ENCODE results near the gene COX8A. TPM values are rescaled to one million over a fixed set of nuclear protein-coding genes. Genes with fewer than 3 reads are reported as not detected.

The COX8A gene
- total RNA-seq, 1 donor from 2014 or later = 382 TPM

- intact Hi-C loops (cut with micrococcal nuclease) = no loop called here
These were observed 8.0 kb upstream of the COX8A start for GRCh38 chr11:63966444-63966843.

GRCh38 chr11:63969461-63969860, 5.0 kb upstream of the COX8A start:
- intact Hi-C loops (cut with micrococcal nuclease) = no loop called here

DNA sequence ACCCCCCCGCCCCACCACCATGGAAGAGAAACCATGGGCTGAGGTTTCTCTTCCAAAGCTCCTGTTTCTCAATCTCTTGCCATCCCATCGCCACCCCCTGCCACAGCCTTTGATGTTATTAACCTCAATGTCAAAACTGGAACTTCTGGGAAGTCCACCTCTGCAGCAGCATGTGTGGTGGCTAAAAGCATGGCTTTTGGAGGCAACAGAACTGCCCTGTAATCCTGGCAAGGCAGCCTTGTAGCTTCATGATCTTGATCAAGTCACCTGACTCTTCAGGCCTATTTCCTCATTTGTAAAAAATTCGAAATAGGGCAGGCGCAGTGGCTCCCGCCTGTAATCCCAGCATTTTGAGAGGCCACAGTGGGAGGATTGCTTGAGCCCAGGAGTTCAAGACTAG, 3.5 kb upstream of the COX8A start:
- intact Hi-C loops (cut with micrococcal nuclease) = no loop called here

DNA sequence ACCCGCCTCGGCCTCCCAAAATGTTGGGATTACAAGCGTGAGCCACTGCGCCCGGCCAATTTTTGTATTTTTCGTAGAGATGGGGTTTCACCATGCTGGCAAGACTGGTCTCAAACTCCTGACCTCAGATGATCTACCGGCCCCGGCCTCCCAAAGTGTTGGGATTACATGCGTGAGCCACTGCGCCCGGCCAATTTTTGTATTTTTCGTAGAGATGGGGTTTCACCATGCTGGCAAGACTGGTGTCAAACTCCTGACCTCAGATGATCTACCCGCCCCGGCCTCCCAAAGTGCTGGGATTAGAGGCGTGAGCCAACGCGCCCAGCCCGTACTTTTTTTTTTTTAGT, 535 bp upstream of the COX8A start:
- intact Hi-C loops (cut with micrococcal nuclease) = loop anchor here (1.0 kb wide), 3 partner anchors 12 to 137 kb away; partner anchors contain the start of gene OTUB1

GRCh38 chr11:63978551-63979239, 4.3 kb downstream of the COX8A start:
- intact Hi-C loops (cut with micrococcal nuclease) = no loop called here

DNA sequence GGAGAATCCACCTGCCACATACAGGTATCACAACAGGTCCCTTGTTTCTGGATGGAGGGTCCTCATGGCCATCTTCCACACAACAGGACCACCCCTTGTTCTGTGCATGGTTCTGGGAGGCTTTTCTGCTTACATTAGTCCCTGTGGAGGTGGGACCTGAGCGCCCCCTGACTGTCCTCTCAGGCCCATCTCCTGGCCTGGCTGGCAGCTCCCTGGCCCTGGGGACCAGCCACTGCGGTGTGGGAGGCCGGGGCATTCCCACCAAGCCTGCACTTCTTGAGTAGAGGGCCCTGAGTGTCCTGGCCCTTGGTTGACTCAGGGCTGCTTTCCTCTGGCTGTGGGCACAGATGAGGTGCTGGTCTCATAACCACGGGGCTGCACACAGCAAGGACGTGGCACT, 5.0 kb downstream of the COX8A start:
- intact Hi-C loops (cut with micrococcal nuclease) = no loop called here

DNA sequence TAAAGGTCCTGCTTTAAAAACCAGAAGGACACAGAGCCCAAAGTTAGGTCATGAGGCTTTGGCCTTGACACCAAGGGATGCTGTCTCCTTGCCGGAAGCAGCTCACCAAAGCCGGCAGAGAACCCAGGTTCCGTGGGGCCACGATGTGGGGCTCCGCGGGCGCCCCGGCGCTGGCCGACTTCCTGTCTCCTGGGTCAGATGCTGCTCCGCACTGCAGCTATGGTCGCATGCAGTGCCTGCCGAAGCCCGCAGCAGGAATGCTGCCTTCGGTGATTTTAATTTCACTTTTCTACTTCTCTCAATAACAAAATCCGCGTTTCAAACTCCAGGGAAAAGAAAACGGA, 11.4 kb downstream of the COX8A start:
- intact Hi-C loops (cut with micrococcal nuclease) = loop anchor here (1.0 to 5.0 kb wide), 3 partner anchors 11 to 148 kb away; partner anchors contain the start of genes COX8A and MARK2

- intact Hi-C loops (cut with micrococcal nuclease) = loop anchor here (1.0 to 5.0 kb wide), 3 partner anchors 12 to 149 kb away; partner anchors contain the start of genes COX8A and MARK2
These were observed 11.9 kb downstream of the COX8A start, which contains the start of gene OTUB1 for GRCh38 chr11:63986156-63986931. TSS of gene OTUB1 (plus strand) at chr11:63986438. CDS start at chr11:63986457, 19 bp downstream.

DNA sequence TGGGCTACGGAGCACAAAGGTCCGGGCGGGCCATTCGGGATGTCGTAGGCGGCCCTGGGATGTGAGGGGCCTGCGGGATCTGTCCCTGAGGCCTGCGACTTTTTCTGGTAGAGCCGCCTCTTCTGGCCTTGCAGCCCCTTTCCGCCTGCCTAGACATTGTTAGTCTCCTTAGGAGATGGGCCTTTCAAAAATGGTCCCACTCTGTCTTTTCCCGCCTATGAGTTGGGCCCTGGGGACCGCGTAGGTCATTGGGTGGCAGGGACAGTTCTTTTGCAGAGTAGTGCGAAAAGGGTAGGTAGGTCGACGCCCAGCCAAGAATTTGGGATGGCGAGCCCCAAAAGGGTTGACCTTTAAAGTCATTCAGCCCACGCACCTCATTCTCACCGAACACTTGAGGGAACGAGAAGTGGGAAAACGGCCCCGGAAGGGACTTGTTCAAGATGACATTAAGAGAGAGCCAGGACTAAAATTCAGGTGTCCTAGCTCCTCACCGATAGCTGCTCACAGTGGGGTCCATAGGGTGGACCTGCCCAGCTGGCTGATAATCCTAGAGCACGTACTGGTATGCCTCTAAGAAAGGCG, 12.6 kb downstream of the COX8A start:
- intact Hi-C loops (cut with micrococcal nuclease) = loop anchor here (1.0 to 5.0 kb wide), 3 partner anchors 13 to 150 kb away; partner anchors contain the start of genes COX8A and MARK2

DNA sequence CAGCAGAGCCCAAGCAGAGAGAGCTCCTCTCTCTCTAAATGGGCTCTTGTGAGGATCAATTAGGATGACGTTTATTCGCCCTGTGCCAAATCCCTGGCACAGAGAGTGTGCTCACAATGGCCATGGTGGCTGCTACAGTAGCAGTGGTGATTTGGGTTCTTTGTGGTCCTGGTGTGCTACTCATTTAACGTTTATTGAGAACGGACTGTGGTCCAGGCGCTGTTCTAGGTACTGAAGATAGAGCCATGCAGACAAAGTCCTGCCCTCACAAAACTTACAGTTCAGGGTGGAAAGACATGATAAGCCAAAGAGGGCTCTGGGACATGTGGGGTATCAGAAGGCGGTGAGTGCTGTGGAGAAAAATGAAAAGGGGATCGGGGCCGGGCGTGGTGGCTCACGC, 17.1 kb downstream of the COX8A start:
- intact Hi-C loops (cut with micrococcal nuclease) = no loop called here

- intact Hi-C loops (cut with micrococcal nuclease) = no loop called here
These were observed 18.7 kb downstream of the COX8A start for GRCh38 chr11:63993100-63993499.

- intact Hi-C loops (cut with micrococcal nuclease) = no loop called here
These were observed 19.6 kb downstream of the COX8A start for GRCh38 chr11:63993993-63994392.

DNA sequence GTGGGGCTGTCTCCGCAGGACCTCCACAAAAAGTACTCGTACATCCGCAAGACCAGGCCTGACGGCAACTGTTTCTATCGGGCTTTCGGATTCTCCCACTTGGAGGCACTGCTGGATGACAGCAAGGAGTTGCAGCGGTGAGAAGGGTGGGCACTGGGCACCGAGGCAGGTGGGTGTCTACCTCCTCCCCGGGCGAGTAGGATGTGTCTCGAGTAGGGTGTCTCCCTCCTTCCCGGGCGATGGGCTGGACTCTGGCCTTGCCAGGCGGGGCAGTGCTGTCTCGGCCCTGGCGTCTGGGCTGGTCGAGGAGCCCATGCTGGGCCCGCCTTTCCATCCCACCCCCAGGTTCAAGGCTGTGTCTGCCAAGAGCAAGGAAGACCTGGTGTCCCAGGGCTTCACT, 22.1 kb downstream of the COX8A start:
- intact Hi-C loops (cut with micrococcal nuclease) = no loop called here

GRCh38 chr11:63997104-63997700, 22.8 kb downstream of the COX8A start:
- intact Hi-C loops (cut with micrococcal nuclease) = no loop called here

- intact Hi-C loops (cut with micrococcal nuclease) = no loop called here
These were observed 23.4 kb downstream of the COX8A start for GRCh38 chr11:63997801-63998337.

DNA sequence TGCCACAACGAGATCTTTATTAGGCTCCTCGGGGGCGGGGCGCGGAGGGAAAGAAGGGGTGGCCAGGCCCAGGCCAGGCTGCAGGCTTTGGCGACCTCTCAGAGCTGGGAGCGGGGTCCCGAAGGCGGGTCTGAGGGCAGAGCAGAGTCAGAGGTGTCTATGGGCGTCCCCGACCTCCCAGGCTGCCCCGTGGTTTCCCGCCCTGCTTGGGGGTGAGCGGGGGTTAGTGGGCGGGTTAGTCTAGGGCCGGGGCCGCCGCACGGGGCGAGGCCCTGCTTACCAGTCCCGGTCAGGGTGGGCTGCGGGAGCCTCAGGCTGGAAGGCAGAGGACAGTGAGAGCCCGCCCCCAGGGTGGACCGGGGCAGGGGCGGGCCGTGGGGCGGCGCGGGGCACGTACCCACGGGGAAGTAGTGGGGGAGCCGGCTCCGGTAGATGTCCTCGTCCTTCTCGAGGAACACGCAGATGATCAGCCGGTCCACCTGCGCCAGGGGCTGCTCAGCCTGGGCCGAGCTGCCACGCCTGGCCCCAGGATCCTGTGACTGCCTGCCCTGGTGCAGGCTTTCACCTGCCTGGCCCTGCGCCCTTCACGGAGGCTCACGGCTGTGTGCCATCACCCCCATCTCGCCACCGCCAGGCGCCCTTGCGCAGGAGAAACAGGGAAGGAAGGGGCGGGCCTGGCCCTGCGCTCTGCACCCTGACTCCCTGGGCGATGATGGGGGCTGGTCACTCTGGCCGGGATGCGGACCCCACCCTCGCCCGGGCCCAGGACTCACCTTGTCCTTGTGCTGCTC, 24.3 kb downstream of the COX8A start:
- intact Hi-C loops (cut with micrococcal nuclease) = no loop called here

- intact Hi-C loops (cut with micrococcal nuclease) = loop anchor here (1.0 to 10.0 kb wide), 4 partner anchors 149 to 305 kb away; partner anchors contain the start of genes CATSPERZ and ESRRA
These were observed 25.1 kb downstream of the COX8A start for GRCh38 chr11:63999349-64000025.

- intact Hi-C loops (cut with micrococcal nuclease) = loop anchor here (1.0 to 10.0 kb wide), 4 partner anchors 148 to 305 kb away; partner anchors contain the start of genes CATSPERZ and ESRRA
These were observed 25.8 kb downstream of the COX8A start for GRCh38 chr11:64000026-64000739.

Data from T-helper 2 cell treated with Interferon-gamma antibody and Interleukin-4, amounts not matched to agents 100 ng/mL and 5 ng/mL, for 36 hours (primary cell).